GM21619 (cell line): Measurements from ENCODE around the gene OPCML.

ENCODE experiments used
- ATAC-seq: cut with Tn5 transposase; IDR thresholded peaks from one replicate; pipeline ENCODE4 v1.9.1; 2021; ENCODE audit not compliant: unreplicated experiment

The OPCML gene

DNA sequence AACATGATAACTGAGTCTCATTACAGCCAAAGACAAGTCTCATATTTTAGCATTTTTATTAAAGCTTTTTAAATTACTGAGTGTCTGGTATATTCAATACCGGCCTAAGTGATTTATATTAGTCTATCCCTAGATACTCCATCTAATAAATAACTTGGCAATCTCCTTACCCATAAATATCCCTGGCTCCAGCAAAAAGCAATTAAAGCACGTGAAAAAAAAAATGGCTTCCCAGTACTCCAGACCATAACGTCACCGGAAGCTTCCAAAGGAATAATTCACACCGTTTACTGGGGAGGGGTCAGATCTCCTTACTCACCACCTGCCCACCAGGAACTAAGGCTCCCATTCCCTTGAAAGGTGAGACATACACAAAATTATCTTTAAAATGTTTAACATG is 988.3 kb downstream of the OPCML start:
- ATAC-seq, result no peak

DNA sequence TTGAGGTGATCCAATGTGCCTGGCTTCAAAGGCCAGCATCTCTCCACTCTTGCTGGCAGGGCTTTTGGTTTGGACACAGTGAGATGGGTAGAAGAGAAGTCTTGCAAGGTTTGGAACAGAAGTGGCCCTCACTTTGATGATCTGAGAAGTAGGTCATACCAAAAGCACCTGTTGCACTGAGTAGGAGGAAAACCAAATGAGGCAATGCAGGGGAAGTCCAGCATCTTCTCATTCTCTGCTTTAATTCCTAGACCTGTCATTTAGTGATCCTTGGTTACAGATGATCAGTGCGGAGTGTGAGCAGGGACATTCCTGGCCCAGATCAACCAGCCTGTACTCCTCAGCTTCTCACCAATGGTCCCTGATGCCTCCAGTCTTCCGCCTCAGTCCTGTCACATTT is 990.5 kb downstream of the OPCML start:
- ATAC-seq, result no peak

DNA sequence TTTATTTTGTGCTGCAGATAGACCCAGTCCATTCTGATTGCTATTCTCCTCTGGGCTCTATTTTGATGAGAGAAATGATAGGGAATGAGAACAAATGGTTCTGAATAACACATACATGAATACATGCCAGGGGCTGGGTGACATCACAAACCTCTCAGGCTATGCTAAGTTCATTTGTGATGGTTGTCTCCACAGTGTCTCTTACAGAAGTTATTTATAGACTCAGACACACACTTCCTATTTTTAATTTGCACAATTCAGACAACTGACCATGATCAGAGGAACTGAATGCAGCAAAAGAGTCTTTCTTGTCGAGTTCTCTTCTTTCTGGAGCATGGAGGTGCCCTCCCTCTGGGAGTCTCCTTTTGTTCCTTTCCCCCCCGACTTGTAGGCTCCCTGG is 991.7 kb downstream of the OPCML start:
- no peak for ATAC-seq

DNA sequence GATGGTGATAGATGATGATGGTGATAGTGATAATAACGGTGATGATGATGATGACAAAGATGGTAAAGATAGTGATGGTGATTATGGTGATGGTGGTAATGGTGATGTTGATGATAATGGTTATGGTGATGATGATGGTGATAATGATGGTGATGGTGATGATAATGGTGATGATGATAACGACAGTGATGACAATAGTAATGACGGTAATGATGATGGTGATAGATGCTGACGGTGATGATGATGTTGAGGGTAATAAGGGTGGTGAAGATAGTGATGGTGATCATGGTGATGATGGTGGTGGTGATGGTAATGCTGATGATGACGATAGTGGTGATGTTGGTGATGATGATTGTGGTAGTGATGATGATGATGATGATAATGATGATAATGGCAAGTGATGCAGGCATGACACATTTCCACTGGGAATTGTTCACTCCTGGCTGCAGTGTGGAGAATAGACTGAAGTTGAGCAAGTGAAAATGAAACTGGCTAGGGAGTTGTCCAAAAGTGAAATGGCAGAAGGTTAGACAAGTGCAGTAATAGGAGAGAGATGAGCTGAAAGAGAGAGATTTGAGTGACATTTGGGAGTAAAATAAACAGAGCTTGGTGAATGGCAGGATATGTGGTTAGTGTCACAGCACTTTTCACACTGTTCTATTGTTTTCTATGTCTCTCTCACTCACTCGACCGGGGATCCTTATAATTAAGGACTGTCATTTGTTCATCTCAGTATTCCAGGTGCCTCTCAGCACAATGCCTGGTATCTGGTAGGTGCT is 992.5 kb downstream of the OPCML start:
- ATAC-seq, result no peak

DNA sequence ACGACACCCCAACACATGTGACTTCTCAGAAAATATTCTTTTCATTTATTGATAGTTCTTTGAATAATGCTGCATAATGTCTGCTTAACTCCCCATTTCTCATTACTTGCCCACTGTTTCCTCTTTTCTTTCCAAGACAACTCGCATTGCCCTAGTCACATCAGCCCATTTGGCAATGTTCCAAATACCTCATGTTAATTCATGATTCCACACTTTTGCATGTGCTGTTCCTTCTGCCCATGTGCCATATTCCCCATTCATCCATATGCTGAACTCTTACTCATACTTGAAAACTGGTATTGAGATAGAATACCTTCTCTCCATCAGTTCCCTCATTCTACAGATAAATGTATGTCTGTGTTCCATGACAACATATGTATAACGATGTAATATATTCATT is 993.7 kb downstream of the OPCML start:
- ATAC-seq, result no peak

DNA sequence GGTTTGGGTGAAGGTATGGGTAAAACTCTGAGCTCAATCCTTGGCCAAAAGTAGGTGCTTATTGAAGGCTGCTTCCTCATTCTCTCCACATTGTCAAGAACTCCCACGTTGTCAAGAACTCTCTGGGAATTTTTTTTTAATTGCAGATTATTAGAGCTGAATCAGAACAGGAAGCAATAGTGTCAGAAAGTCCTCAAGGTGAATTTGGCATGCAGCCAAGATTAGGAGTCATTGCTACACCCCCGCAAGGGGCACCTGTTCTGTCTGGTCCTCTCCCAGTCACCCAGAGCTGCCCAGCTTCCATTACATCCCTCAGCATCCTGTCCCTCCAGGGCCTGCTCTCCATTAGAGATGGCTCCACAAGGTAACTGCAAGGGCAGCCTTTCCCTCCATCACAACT is 996.5 kb downstream of the OPCML start:
- ATAC-seq, result no peak

DNA sequence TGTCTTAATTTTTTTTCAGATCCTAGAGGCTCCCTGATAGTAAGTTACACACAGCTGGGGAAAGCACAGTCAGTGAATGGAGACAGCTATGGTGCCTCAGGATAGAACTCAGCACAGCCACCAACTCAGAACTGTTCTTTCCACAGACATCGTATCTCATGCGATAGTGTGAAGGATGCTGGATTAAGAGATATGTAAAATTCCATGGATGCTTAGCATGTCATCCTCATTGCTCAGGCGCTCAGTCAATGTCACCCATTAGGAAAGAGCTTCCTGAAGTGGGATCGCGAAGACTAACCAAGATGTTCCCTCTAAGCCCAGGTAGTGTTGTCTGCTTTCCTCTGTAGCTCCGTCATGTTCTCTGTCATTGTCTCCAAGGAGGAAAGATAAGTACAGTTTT is 1000.4 kb downstream of the OPCML start:
- ATAC-seq, result no peak

DNA sequence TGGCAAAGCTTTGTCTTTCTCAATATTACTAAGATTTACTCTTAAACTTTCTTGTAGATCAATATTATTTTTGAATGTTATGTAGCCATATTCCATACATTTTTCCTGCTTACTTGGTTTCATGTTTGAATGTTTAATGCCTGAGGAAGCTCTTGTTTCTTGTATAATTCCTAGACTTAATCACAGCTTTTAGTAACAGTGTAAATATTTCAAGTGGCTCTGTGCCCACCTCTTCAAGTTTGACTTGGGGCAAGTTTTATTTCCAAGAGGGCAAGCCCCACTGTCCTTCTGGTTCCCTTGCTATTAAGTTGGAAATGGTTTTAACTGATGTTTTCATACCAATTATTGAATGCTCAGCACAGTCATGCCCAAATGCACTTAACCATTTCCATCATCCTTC is 1004.1 kb downstream of the OPCML start:
- ATAC-seq, result no peak

DNA sequence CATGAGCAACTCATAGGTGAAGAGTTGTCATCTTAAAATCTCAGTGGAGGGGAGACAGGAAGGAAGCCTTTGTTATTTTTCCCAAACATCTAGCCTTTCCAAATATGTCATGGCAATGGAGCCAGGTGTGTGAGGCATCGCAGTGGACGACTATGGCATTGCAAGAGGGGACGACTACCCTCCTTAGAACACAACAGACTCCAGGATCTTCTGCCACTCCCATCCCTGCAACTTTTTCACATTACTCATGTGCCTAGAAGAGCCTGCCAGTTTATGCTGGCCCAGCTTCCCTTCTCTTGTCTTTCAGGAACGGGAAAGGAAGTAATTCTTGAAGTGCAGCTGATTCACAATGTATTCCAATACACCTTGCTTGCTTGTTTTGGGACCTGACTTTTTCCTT is 1008.4 kb downstream of the OPCML start:
- ATAC-seq, result no peak

DNA sequence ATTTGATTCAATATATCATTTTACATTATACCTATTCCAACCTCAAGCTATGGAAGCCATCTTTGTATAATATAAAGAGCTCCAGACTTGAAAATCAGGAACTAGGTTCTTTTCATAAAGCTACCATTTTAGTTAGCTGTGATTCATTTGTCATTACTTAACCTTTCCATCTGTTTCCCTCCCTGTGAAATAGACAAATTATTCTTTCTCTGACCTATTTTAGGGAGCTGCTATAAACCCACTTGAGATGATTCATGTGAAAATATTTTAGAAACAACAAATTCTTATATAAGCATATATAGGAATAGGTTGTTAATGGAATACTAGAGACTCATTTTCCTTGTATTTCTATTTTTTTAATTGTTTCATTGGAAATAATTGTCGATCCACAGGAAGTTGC is 1012.1 kb downstream of the OPCML start:
- no peak for ATAC-seq

DNA sequence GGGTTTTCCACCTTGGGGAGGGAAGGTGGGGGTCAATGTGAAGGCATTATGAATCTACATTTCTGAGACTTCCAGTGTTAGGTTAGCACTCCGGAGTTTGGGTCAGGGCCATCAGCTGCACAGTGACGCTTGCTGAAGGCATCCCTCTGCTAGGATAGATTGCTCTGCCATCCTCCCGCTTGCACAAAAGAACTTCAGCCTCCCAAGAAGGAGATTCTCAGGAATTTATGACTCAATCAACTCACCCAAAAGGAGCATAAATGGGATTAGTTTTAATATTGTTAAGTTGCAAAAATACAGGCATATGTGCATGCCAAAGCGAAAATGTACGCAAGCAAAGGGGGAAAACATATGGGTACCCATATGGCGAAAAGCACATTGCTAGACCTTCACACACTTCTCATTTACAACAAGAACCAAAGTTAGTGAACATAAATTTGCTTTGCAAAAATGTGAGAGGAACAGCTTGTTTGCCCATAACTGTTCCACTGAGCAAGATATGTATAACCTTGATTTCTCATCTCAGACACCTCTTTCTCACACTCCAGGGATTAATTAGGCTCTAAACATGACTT is 1013.0 kb downstream of the OPCML start:
- no peak for ATAC-seq

DNA sequence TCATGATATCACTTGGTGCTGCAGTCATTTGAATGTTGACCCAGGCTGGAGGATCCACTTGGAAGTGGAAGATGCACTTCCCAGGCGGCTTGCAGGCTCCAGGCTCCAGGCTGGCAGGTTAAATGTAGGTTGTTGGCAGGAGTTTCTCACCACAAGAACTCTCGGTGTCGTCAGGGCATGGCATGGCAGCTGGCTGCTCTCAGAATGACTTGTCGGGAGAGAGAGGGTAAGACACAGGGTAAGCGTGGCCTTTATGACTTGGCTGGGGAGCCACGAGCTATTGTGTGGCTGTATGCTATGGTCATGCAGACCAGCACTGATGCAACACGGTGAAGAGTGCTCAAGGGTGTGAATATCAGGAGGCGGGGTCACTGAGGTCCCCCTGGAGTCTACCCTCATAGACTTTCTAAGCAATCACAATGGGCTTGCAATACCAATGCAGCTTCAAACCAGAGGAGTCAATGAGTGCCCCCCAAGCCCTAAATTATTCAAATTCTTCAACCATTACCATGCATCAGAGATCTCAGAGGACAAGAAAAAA is 1027.7 kb downstream of the OPCML start:
- no peak for ATAC-seq

DNA sequence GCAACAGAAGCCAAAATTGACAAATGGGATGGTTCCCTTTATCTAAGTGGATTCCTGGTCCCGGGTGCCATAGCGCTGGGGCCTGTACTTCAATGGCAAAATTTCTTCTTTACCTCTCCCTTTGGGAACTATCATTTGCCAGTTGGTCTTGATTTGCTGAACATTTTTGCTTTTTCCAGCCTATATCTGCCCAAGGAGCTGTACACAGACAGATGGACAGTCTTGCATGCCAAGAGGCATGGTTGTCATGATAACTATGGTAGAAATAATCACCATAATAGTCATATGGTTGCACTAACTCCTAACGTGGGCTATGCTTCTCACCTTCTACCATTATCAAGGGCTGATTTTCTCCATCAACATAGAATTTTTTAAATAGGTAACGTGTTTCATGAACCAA is 1030.9 kb downstream of the OPCML start:
- ATAC-seq, result no peak

DNA sequence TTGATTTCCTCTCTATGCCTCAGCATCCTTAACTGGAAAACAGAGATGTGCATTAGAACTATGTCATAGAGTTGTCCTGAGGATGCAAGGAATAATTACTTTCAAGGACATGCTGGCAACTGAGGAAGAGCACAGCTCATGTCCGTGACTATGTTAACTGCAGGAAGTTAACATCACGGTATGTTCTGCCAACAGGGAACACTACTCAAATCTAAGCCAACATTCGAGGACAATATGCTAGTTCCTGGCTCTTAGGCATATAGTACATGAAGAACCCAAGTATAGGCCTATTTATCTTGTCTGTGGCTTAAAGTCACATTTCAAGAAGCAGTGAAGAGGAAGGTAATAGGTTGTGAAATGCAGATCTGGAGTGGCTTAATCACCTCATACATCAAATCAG is 1032.6 kb downstream of the OPCML start:
- ATAC-seq, result no peak

DNA sequence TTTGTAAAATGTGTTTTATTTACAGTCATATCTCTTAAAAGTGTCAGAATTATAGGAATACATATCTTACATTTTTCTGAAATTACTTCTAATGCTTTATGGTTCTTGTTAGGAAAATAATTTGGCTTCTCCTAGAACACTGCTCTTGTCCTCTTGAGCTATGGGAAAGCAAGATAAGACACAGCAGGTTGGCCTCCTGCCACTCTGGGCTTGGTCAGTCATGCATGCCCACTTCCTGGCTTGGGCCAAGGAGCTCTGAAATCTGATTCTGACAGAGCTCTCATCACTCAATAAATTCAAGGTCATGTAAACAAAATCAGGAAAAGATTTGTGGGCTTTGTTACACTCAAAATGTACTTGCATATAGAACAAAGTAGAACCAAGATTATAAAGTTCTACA is 1036.0 kb downstream of the OPCML start:
- no peak for ATAC-seq

DNA sequence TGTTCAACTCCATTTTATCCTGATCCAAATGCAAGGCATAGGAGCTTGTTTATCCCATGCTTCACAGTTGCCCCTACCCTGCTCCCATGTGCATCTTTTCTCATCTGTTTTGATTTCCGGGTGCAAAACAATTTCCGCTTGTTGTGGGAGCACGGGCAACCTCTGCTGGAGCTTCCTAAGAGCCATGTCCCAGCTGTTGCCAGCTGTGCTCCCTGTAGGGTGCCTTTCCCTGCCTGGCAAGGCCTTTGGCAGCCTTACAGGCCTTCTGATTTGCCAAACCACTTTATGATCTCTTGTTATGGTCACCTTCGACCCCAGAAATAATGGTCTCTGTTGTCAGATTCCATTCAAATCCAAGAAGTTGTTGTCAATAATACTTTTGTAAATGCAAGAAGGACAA is 1038.5 kb downstream of the OPCML start:
- ATAC-seq, result no peak

DNA sequence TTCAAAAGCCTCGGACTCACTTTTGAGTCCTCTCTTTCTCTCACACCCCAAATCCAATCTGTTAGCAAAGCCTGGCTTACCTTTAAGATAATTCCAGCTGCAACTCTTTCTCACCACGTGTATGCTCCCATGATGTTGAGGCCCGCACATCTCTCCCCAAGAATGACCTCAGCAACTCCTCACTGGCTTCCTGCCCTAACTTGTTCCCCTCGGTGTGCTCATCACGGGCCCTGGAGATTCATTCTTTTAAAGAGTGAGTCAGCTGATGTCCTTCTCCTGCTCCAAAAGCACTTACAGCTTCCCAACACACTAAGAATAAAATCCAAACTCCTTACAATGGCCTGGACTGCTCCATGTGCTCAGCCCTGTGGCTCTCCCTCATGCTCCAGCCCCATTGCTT is 1041.3 kb downstream of the OPCML start:
- ATAC-seq, result no peak

DNA sequence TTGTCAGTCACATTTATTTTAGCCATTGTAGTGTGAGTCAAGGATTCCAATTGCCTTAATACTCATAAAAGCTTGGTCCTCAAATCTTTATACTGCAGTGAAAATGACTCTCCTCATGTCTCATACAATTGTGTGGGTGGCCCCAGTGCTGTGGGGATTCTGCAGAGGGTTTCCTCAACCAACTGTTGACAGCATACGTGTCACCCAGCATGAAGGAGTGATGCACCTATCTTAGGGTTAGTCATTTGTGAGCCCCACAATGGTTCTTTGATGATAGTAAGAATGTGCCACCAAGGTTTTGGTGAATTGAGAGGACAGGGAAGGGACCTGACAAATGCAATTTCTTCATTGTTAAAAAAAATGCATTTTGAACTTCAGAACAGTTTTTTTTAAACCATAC is 1046.2 kb downstream of the OPCML start:
- no peak for ATAC-seq

DNA sequence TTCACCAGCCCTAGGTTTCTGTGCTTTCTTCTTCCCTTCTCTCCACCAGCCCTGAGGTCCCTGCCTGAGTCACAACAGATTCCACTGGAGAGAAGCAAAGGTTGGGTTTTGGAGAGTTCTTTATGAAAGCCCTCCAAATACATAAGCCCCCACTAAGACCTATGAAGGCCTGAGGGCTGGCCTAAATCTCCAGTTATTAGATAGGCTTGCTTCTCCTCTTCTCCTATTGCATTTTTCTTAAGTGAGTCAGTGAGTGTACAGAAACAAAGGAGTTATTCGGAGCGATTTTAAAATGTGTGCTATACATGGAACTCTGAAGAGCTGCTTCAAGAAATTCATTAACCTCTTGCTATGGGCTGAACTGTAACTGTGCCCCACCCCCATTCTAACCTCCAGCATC is 1057.3 kb downstream of the OPCML start:
- no peak for ATAC-seq

DNA sequence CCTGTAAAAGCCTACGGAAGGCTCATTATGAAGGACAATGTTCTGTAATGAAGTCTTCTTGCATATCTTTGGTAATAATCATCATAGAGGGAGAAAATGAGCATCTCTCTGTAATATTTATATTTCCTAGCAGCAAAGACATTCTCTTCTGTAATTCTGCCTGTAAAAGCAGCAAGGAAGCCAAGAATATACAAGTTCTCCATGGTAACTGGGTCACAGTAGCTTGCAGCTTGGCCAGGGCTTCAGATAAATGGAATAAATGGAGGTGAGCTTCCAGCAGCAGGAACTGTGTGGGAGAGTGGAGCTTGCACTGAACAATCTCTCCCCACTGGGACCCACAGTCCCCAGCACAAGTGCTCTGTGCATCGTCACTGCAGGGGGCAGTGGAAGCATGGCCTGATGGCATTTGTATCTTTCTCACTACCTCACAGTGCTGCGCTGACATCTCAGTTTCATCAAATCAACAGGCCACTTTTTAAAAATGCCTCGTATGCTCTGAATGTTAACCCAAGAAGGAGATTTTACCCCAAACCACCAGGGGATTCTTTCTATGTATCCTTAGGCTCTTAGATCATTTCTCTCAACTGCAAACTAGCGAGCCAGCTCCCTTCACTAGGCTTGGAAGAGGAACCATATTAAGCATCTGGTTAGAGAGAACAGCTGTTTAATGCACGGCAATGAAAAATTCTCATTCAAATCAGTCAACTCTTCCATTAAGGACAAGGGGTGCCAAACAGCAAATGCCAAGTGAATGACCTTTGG is 1059.7 kb downstream of the OPCML start:
- no peak for ATAC-seq

DNA sequence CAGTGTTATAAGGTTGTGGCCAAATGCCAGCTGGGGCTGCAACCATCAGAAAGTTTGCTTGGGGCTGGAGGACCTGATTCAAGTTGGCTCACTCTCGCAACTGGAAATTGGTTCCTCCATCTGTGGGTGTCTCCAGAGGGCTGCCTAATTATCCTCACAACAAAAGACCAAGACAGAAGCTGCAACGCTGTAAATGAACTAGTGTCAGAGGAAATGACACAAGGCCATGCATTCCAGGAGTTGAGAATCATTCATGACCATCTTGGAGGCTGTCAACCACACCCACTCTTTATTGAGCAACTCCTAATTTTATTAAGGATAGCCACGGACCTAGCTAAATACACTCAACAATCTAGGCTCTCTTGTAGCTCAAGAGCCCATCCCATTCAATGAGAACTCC is 1060.8 kb downstream of the OPCML start:
- no peak for ATAC-seq

DNA sequence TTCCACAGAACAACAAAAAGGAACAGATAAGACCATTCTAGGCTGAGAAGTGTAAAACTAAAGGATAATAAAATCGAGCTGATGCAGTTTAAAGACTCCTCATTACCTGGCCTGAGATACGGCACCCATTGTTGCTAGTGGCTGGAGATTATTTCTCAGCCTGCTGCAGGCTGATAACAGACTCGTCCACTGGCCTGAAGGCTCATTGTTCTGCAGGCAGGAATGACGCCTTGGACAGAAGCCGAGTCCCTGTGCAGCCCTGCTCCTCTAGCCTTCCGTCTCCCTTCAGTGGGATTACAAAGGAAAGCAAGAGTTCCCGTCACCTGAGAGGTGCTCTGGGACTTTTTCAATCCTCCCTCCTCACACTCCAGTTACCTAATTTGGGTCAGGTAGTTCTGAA is 1065.3 kb downstream of the OPCML start:
- no peak for ATAC-seq
